Body of pancreas (tissue), 4 donors: ENCODE data around the gene RALA.

Experiments
- POLR2A ChIP-seq, 3 donors: fragments of 450-650 bp; IDR thresholded peaks; one replicate each; pipeline ENCODE4 v1.6.1; 2016; ENCODE audit warnings: antibody characterized with exemption in 3 of 3, mild to moderate bottlenecking in 2 of 3
- TF ChIP-seq, protein P1 (sequence below), 7 experiments: fragments of 450-650 bp in 4 of 7; fragments of 200-600 bp in 3 of 7; sonication (generic) in 3 of 7; IDR thresholded peaks; one replicate each; pipeline ENCODE4 v1.5.1; 2016 to 2019; ENCODE audit warnings: antibody characterized with exemption in 7 of 7

DNA sequence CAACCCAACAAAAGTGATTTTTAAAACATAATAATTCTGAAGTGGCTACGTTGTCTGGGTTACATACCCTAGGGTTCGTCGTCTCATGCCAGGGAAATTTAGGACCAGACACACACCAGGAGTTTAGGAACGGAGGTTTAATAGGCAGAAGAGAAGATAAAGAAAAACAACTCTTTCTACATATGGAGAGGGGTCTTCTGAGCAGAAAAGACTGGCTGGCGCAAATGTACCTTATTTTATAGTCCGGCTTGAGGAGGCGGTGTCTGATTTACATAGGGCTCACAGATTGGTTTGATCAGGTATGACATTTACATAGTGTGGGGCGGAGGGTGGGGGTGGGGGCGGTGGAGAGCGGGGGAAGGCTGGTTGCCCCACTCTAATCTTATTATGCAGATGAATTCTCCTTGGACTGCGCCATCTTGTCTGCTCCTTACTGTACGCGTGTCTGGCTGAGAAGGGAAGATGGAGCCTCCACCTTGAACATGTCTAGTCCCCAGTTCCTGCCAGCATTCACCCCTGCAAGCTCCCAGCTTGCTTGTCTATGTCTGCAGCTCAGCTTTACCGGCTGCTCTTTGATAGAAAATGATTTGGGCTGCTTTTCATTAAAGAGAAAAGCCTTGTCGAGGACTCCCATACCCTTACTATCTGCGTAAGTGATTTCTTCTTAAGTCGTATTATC lies 98.7 kb downstream of the RALA start:
- TF ChIP-seq POLR2A (IDR thresholded peaks at IDR 0.05), result no peak
- TF ChIP-seq, protein P1, sequence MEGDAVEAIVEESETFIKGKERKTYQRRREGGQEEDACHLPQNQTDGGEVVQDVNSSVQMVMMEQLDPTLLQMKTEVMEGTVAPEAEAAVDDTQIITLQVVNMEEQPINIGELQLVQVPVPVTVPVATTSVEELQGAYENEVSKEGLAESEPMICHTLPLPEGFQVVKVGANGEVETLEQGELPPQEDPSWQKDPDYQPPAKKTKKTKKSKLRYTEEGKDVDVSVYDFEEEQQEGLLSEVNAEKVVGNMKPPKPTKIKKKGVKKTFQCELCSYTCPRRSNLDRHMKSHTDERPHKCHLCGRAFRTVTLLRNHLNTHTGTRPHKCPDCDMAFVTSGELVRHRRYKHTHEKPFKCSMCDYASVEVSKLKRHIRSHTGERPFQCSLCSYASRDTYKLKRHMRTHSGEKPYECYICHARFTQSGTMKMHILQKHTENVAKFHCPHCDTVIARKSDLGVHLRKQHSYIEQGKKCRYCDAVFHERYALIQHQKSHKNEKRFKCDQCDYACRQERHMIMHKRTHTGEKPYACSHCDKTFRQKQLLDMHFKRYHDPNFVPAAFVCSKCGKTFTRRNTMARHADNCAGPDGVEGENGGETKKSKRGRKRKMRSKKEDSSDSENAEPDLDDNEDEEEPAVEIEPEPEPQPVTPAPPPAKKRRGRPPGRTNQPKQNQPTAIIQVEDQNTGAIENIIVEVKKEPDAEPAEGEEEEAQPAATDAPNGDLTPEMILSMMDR (IDR thresholded peaks at IDR 0.05), result no peak
